Tongue (tissue), 2 donors: ENCODE data around the gene LPIN3. TPM values are rescaled to one million over a fixed set of nuclear protein-coding genes. Genes with fewer than 3 reads are reported as not detected.

Experiments
- DNase-seq: peaks from one replicate; pipeline ENCODE4 v3.0.0-alpha.2; 2015
- total RNA-seq: library from RNA; depleted of rRNA; stranded (reverse); fragments of >200 nt; gene quantifications from one replicate; pipeline ENCODE4 v1.2.3, GENCODE V29; 2014

The LPIN3 gene
- total RNA-seq, 1 donor from 2014 or later: 11.0 TPM

- peak; percentile 62 for DNase-seq
These were observed 9.9 kb downstream of the LPIN3 start for GRCh38 chr20:41350408-41350962.

DNA sequence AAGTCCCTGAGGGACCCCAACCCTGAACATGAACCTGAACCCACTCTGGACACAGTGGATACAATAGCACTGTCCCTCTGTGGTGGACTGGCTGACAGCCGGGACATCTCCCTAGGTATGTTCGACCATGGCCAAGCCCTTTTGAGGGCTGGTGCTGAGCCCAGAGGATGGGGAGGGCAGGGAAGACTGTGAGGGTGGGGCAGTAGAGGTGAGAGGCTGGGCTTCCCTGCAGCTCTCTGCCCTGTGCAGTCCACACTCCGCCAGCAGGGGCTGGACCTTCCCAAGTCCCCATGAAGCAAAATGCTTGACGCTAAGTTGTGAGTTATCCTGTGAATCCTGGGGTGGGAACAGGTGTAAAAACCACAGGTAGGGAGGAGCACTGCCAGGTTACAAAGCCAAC is 11.5 kb downstream of the LPIN3 start:
- DNase-seq: no peak

DNA sequence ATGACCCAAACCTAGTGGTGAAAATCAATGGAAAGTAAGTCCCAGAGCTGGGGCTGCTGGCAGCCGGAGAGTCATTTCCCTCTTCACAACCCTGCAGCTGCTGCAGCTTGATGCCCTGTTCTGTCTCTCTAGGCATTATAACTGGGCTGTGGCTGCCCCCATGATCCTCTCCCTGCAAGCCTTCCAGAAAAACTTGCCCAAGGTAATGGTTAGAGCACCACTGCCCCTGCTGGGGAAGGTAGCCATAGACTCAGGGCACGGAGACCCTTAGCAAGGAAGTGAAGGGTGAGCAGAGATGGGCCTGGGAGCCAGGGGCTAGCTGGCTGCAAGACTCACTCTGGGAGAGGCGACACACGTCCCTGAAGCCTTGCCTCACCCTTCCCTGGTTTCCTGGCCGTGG is 12.0 kb downstream of the LPIN3 start:
- DNase-seq: no peak

DNA sequence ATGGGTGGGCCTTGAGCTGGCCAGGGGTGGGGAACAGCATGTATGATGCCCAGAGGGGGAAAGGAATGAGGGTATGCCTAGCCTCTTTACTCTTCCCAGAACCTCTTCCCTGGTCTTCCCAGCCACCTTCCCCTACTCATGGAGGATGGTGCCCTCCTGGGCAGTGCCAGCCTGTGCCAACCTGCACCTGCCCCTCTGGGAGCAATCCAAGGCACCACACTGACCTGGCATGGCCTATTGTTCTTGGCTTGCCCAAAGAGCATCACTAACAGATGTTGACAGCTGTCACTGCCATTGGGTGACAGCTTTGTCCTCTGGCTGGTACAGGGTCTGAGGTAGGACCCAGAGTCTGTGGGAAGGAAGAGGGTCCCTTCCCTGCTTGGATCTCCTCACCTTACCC is 12.9 kb downstream of the LPIN3 start:
- DNase-seq: no peak

- no peak for DNase-seq
These were observed 14.6 kb downstream of the LPIN3 start for GRCh38 chr20:41355192-41355591.

DNA sequence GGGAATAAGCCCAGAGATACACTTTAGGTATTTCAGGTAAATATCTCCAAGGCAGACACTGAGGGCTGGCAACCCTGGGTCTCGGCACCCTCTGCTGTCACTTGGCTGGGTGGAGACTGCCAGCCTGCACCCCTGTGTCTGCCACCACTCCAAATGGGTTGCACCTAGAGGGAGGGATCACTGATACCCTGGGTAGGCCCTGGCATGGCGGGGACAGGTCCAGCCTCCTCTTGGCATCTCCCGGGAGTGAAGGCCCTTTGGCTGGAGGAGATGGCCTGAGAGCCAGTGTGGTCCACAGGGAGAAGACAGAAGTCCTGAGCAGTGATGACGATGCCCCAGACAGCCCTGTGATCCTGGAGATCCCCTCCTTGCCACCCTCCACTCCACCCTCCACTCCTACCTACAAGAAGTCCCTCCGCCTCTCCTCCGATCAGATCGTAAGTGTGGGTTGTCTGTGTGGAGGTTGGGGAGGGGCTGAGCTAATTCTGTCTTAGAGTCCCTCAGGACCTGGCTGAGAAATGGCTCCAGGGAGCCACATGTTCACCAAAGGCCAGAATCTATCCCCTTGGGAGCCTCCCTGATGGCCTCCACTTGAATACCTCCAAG is 15.1 kb downstream of the LPIN3 start:
- DNase-seq: no peak

GRCh38 chr20:41356951-41357350 is 16.3 kb downstream of the LPIN3 start:
- DNase-seq: no peak

DNA sequence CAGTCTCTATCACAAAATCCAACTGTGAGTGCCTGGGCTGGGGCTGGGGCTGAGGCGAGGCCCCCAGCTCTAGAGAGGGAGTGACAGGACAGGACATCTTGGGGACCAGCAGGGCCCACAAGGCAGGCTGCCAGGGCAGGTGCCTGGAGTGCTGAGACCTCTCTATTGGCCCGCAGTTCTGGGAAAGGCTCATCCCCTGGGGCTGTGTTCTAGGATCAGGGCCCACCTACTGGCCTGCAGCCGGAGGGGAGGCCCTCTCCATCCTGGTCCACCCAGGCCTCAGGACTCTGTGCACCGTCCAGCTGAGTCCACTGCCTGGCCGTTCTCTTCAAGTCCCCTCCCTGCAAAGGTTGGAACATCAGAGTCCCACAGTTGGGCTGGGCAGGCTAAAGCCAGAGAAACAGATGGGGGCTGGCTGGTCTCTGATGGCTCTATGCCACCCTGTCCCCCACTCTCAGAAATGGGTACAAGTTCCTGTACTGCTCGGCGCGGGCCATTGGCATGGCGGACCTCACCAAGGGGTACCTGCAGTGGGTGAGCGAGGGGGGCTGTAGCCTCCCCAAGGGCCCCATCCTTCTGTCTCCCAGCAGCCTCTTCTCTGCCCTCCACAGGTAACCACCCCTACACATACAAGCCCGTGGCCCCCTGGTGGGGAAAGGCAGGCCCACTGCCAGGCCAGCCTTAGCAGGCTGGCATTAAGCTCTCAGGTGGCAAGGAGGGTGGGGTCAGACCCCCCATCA is 17.0 kb downstream of the LPIN3 start:
- no peak for DNase-seq

DNA sequence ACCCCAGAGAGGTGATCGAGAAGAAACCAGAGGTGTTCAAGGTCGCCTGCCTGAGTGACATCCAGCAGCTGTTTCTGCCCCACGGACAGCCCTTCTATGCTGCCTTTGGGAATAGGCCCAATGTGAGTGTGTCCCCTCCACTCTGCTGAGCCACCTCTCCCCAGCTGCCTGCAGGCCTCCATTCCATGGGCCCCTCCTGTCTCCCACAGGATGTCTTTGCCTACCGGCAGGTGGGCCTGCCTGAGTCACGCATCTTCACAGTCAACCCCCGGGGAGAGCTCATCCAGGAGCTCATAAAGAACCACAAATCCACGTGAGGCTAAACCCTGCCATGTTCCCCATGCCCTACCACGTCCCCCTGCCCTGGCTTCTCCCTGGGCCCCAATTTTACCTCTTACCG is 17.6 kb downstream of the LPIN3 start:
- DNase-seq: no peak

DNA sequence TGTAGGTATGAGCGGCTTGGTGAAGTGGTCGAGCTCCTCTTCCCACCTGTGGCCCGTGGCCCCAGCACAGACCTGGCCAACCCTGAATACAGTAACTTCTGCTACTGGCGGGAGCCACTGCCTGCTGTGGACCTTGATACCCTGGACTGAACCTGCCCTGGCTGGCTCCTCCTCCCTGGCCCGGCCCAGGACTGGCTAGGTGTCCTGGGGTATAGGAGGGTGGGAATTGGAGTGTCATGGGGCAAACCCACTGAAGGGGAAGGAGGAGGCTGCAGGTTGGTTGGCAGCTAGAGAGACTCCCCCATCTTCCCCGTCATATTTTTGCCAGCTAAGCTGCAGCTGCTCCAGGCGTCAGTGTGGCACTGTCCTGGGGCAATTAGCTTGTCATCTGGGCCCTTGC is 18.1 kb downstream of the LPIN3 start:
- peak; percentile 49 for DNase-seq

- peak; percentile 80 for DNase-seq
These were observed 19.0 kb downstream of the LPIN3 start for GRCh38 chr20:41359541-41360011.

DNA sequence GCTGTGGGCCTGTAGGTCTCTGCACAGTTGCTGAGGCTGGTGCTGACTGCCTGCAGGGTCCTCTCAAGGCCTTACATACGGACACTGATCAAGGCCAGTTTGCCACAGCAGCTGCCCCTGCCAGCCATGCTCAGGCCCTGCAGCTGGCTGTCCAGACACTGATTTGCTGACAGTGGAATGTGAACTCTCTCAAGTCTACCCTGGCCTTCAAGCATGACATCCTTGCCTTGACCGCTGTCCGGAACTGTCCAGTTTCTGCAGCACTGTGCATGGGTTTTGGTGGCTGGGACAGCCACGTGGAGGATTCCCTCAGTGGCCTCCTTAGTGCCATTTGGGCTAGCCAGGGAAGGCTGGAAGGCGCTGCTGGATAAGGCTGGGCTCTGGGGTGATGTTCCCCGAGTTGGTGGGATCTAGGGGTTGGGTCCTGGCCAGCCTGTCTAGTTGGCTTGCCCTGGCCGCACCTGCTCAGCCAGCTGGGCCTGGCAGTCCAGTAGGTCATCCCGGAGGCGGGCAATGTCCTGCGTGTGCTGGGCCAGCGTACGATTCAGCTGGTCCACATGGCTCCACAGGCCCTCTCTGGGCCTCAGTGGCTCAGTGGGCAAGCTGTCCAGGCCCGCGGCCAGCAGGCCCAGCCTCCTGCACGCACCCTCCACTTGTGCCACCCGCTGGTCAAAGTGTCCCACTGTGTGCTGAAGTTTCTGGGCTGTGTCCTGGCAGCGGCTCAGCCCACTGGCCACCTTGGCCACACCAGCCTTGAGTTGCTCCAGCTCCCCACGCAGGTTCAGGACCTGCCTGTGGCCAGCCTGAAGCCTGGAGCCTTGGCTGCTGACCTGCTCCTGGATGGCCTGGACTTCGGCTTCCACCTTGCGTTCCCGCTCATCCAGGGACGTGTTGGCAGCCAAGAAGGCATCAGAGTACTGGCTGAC is 20.5 kb downstream of the LPIN3 start:
- peak; percentile 60 for DNase-seq

DNA sequence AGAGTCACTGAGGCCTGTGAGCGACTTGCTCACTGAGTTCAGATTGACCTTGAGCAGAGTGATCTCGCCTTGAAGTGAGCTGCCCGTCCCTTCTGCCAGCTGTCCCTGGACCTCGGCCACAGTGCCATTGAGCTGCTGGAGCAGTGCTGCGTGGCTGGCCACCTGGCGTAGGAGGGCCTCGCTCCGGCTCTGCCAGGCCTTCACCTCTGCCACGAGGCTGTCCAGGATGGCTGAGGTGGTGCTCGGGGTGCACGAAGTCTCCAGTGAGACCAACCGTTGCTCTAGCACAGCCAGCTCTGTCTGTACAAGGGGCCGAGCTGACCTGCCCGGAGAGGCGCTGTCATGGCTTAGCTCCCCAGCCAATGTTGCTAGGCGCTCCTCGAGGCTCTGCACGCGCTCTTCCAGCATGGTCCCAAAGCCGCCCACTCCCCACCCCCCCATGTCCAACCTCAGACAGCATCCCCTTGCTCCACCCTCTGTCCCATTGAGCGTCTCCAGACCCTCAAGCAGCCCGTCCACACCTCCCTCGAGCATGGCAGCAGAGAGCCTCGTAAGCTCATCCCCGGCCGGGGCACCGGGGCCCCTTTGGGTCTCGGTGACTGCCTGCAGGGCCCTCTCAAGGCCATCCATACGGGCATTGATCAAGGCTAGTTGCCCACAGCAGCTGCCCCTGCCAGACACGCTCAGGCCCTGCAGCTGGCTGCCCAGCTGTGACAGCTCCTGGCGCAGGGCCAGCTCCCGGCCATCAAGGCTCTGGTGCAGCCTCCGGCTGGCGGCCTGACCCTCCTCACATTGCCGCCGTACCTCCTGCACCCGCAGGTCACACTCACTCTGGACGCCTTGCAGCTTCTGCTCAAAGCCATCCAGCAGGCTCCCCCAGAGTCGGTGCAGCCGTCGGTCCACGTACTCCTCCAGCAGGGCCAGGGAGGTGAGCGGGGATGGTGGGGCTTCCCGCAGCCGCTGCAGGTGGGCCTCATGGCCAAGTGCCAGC is 21.4 kb downstream of the LPIN3 start:
- peak; percentile 80 for DNase-seq

DNA sequence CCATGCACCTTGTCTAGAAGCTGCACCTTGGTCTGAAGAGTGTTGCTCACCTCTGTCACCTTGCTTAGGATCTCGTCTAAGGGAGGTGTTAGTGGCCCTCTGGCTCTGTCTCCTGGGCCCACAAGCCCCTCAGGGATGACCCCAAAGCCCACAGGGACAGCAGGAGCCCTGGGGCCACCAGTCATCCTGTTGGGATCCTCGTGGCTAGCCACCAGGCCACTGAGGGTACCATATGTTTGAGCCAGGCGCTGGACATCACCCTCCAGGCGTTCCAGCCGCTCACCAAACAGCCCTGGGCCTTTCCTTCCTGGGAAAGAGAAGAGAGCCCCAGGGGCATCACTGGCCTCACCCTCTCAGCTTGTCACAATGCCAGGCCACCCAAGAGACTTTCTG is 22.1 kb downstream of the LPIN3 start:
- no peak for DNase-seq

- no peak for DNase-seq
These were observed 23.0 kb downstream of the LPIN3 start for GRCh38 chr20:41363601-41364000.

- DNase-seq: no peak
These were observed 23.7 kb downstream of the LPIN3 start for GRCh38 chr20:41364236-41364855.

GRCh38 chr20:41364967-41365765 is 24.5 kb downstream of the LPIN3 start:
- no peak for DNase-seq

DNA sequence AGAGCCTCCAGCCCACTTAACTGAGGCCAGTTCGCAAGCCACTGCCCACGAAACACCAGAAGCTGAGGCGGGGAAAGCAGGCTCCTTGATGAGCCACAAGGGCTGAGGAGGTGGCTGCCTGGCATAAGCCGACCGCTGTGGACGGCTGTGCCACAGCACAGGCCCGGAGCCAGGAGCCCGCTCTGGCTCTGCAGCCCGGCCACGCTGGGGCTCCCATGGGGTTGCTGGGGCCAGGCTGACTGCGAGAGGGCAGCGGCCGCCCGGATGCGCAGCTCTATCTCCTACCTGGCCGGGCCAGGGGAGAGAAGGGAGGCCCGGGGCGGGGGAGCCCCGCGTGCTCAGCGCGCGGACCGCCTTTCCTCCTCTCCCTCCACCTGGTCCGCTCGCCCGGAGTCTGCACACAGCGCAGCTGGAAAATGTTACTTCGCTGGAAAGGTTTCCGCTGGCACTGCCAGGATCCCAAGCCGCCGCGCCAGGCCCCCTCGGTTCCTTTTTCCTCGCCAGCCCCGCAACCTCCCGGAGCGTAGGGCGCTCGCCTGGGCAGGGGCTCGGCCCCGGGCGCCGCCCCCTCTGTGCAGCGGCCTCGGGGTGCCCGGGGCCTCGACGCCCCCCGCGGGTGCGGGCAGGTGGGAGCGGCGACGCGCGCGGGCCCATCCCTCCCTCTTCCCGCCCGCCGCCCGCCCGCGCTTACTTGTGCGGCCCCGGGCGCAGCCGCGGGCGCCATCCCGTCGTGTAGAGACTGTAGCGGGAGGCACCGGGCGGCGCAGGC is 25.3 kb downstream of the LPIN3 start:
- peak; percentile 73 for DNase-seq
